Left ventricle myocardium inferior (tissue), 1 donor: ENCODE data around the gene METTL26. TPM values are rescaled to one million over a fixed set of nuclear protein-coding genes. Genes with fewer than 3 reads are reported as not detected.
A peak's percentile ranks its signal among the peaks of the same experiment; 100 is the strongest.

ENCODE experiments used
- DNase-seq: peaks from one replicate; pipeline ENCODE4 v3.0.0-alpha.2; 2020
- H3K27ac ChIP-seq: fragments of 200-600 bp; replicated peaks from 2 replicates; pipeline ENCODE4 v1.8.0; 2021
- H3K27me3 ChIP-seq: fragments of 200-600 bp; 2 replicates; pipeline ENCODE4 v1.8.0; 2021; ENCODE audit warnings: low read depth
- H3K36me3 ChIP-seq: fragments of 200-600 bp; 2 replicates; pipeline ENCODE4 v1.8.0; 2021
- H3K4me1 ChIP-seq: fragments of 200-600 bp; 2 replicates; pipeline ENCODE4 v1.8.0; 2021
- H3K4me3 ChIP-seq: fragments of 200-600 bp; 2 replicates; pipeline ENCODE4 v1.8.0; 2021; ENCODE audit warnings: mild to moderate bottlenecking, moderate library complexity
- H3K9me3 ChIP-seq: fragments of 200-600 bp; replicated peaks from 2 replicates; pipeline ENCODE4 v1.8.0; 2021
- CTCF ChIP-seq: fragments of 200-600 bp; IDR thresholded peaks from 2 replicates; pipeline ENCODE4 v1.8.0; 2021; ENCODE audit warnings: antibody characterized with exemption, mild to moderate bottlenecking, borderline replicate concordance
- intact Hi-C: fragments of 100-400 bp; cut with micrococcal nuclease; formaldehyde crosslinking; loops from one replicate; pipeline ENCODE4 v1.11.0; 2022
- total RNA-seq: library from RNA; stranded (reverse); fragmentation: NEBNext Ultra II Directional; extraction: Animal tissue kit (Norgen Biotek cat#: 25700); gene quantifications from one replicate; pipeline ENCODE4 v1.2.1, GENCODE V29; 2021
- donor health status: DM: no; HTN: yes; CAD: no; lungs with severe emphysema.

The METTL26 gene
- total RNA-seq, 1 donor from 2014 or later = 49.2 TPM

DNA sequence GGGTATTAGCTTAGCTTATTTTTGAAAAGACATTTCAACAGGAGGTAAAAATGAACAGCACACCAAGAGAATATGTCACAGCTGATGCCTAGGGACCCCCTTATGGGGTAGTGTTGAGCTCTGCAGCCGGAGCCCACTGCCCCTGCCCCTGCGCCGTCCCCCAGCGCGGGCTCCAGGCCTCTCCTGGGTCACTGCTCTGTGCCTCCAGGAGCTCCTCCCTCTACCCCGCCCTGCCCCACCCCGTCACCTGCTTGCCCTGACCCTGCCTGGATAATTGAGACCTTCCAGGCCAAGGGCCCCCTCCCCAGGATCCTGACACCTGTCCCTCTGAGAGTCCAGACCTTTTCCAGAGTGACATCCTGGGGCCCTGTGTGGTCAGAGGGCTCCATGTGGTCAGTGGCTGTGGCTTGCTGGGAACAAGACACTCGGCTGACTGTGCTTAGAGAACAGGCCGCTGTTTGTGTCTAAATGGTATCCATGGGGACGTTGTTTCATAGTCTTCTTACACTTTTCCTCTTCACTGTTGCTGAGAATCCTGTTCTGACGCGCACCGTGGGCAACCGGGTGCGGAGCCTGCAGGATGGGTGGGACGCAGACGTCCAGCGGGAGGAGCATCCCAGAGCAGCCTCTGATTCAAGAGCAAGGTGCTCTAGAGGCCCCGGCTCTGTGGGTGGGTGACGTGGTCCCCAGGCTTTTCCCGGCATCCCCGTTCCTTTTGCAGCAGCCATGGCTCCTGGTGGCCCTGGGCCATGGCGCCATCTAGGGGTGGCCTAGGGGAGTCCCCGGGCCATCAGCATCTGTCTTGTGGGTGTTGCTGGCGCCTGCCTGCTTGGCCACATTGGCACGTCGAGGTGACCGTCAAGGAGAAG is 25.4 kb downstream of the METTL26 start:
- intact Hi-C loops = no loop called here
- no peak overlapping the region for H3K27ac ChIP-seq
- no peak overlapping the region for H3K4me3 ChIP-seq
- DNase-seq = no peak
- H3K27me3 ChIP-seq = no peaks in the 10 kb centered on the region
- peak; percentile 75 for TF ChIP-seq CTCF
- peaks cover 3% of the 10 kb centered on the region for H3K4me1 ChIP-seq
- H3K9me3 ChIP-seq = no peaks in the 10 kb centered on the region
- no peaks in the 10 kb centered on the region for H3K36me3 ChIP-seq

- no peak for DNase-seq
- H3K27ac ChIP-seq = no peak overlapping the region
Measured at GRCh38 chr16:609984-610383, 26.1 kb downstream of the METTL26 start.

DNA sequence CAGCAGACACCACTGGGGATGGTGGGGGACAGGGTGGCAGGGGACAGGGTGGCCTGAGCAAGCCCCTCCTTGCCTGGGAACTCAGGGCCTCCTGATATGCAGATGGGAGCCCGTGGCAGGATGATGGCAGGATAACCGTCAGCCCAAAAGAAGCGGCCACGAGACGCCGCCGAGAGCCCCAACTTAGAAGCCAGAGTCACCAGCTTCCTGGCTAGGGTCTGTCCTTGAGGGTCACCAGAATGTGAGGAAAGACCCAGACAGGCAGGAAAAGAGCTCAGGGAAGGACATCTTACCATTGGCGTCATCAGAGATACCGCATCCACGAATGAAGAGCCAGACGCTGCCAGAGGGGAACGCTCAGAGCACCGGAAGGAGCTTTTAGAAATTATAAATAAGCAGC is 26.8 kb downstream of the METTL26 start:
- no peaks in the 10 kb centered on the region for H3K27me3 ChIP-seq
- no peaks in the 10 kb centered on the region for H3K36me3 ChIP-seq
- H3K9me3 ChIP-seq = peaks cover 6% of the 10 kb centered on the region
- TF ChIP-seq CTCF = no peak
- no peak overlapping the region for H3K27ac ChIP-seq
- no peak overlapping the region for H3K4me3 ChIP-seq
- H3K4me1 ChIP-seq = peaks cover 3% of the 10 kb centered on the region
- intact Hi-C loops = no loop called here
- no peak for DNase-seq

More at GRCh38 chr16:609984-610383, 26.1 kb downstream of the METTL26 start:
- no peaks in the 10 kb centered on the region for H3K27me3 ChIP-seq
- no peak for TF ChIP-seq CTCF
- intact Hi-C loops = no loop called here
- no peak overlapping the region for H3K4me3 ChIP-seq
- H3K36me3 ChIP-seq = no peaks in the 10 kb centered on the region
- H3K9me3 ChIP-seq = peaks cover 4% of the 10 kb centered on the region
- H3K4me1 ChIP-seq = peaks cover 3% of the 10 kb centered on the region

DNA sequence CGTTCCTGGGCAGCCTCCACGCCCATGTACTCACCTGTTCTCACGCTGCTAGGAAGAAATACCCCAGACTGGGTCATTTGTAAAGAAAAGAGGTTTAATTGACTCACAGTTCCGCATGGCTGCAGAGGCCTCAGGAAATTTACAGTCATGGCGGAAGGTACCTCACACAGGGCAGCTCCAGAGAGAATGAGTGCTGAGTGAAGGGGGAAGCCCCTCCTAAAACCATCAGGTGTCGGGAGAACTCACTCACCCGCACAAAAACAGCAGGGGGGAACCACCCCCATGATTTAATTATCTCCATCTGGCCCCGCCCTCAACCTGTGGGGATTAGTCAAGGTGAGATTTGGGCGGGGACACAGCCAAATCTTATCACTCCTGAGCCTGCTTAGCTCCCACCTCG is 28.1 kb downstream of the METTL26 start:
- H3K27me3 ChIP-seq = no peaks in the 10 kb centered on the region
- H3K36me3 ChIP-seq = no peaks in the 10 kb centered on the region
- no peak overlapping the region for H3K27ac ChIP-seq
- H3K4me1 ChIP-seq = peaks cover 3% of the 10 kb centered on the region
- no peak overlapping the region for H3K4me3 ChIP-seq
- intact Hi-C loops = no loop called here
- peaks cover 6% of the 10 kb centered on the region for H3K9me3 ChIP-seq
- no peak for TF ChIP-seq CTCF
- DNase-seq = no peak

DNA sequence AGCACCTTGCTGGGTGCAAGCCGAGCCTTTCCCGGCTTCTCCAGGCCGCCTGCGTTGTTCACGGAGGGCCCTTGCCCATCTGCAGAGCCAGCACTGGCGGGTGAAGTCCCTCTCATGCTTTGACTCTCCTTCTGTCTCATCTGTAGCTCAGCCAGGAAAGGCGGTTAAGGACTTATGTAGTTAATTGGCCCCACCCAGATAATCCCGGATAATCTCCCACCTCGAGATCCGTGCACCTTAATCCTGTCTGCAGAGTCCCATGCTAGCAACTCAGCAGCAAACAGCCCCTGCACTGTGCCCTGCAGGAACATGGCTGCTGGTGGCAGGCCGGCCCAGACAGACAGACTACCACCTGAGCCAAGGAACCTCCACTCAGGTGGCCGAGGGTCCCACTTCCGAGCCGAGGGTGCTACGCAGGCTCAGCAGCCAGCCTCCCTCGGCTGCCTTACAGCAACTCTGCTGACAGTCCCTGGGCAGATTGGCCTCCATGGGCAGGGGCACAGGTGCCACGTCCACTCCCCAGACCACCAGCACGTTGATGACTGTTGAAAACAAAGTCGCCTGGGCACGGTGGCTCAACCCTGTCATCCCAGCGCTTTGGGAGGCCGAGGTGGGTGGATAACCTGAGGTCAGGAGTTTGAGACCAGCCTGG is 29.3 kb downstream of the METTL26 start:
- DNase-seq = no peak
- no peak for TF ChIP-seq CTCF
- H3K36me3 ChIP-seq = no peaks in the 10 kb centered on the region
- no peak overlapping the region for H3K27ac ChIP-seq
- H3K27me3 ChIP-seq = no peaks in the 10 kb centered on the region
- peaks cover 6% of the 10 kb centered on the region for H3K9me3 ChIP-seq
- H3K4me1 ChIP-seq = peaks cover 3% of the 10 kb centered on the region
- intact Hi-C loops = no loop called here
- H3K4me3 ChIP-seq = no peak overlapping the region
